ENCODE measurements around the gene PNPO. TPM values are rescaled to one million over a fixed set of nuclear protein-coding genes. Genes with fewer than 3 reads are reported as not detected.

The PNPO gene
- total RNA-seq, 1 experiment from 2014 or later = 12.3 TPM

GRCh38 chr17:47973541-47973940, 32.2 kb downstream of the PNPO start:
- Histone ChIP-seq H3K36me3 (ENCODE audit: insufficient read depth, low read length, poor library complexity, severe bottlenecking) (peaks cover 47% of the 10 kb centered on the region), H3K4me3 (ENCODE audit: low read depth, low read length, poor library complexity, severe bottlenecking) (no peak overlapping the region), H3K27ac (ENCODE audit: low read depth, low read length, poor library complexity, severe bottlenecking) (no peak overlapping the region), H3K27me3 (replicated peaks; ENCODE audit: insufficient read depth, low read depth, low read length, poor library complexity) (no peaks in the 10 kb centered on the region), H3K9me3 (ENCODE audit: low read depth, low read length, poor library complexity, severe bottlenecking) (no peaks in the 10 kb centered on the region), H3K4me1 (ENCODE audit: insufficient read depth, low read length, poor library complexity, severe bottlenecking) (peaks cover 8% of the 10 kb centered on the region)
- DNase-seq (ENCODE audit: low spot score) = no peak
- ChIA-PET CTCF (no interaction called here), POLR2A (ENCODE audit: low non-redundant PET) (no interaction called here)
- intact Hi-C loops (cut with micrococcal nuclease; ENCODE audit: unreplicated experiment) = no loop called here
- TF ChIP-seq CTCF (conservative IDR thresholded peaks at IDR 0.05; ENCODE audit: low read depth, low read length) = no peak
- no peak for TF ChIP-seq EZH2 (IDR thresholded peaks at IDR 0.05; ENCODE audit: borderline replicate concordance, low read depth, low read length, poor library complexity, severe bottlenecking)
- BruUV-seq (replicated peaks) = no TSS peak

- CTCF ChIA-PET = no interaction called here
Measured at GRCh38 chr17:47975189-47975822, 33.9 kb downstream of the PNPO start.

GRCh38 chr17:47975823-47976205, 34.4 kb downstream of the PNPO start:
- no TSS peak for BruUV-seq (replicated peaks)
- H3K4me3 ChIP-seq (ENCODE audit: low read depth, low read length, poor library complexity, severe bottlenecking) = no peak overlapping the region
- H3K36me3 ChIP-seq (ENCODE audit: insufficient read depth, low read length, poor library complexity, severe bottlenecking) = peaks cover 69% of the 10 kb centered on the region
- no peaks in the 10 kb centered on the region for H3K27me3 ChIP-seq (replicated peaks; ENCODE audit: insufficient read depth, low read depth, low read length, poor library complexity)
- no peak for DNase-seq (ENCODE audit: low spot score)
- POLR2A ChIA-PET (ENCODE audit: low non-redundant PET) = no interaction called here
- CTCF ChIA-PET = interaction anchor here (0.6 kb wide), 1 partner anchor 21 kb away, joined by 5 read pairs; no protein-coding TSS in a partner anchor
- H3K9me3 ChIP-seq (ENCODE audit: low read depth, low read length, poor library complexity, severe bottlenecking) = no peaks in the 10 kb centered on the region
- intact Hi-C loops (cut with micrococcal nuclease; ENCODE audit: unreplicated experiment) = no loop called here
- H3K27ac ChIP-seq (ENCODE audit: low read depth, low read length, poor library complexity, severe bottlenecking) = no peak overlapping the region
- H3K4me1 ChIP-seq (ENCODE audit: insufficient read depth, low read length, poor library complexity, severe bottlenecking) = peaks cover 5% of the 10 kb centered on the region
- no peak for TF ChIP-seq EZH2 (IDR thresholded peaks at IDR 0.05; ENCODE audit: borderline replicate concordance, low read depth, low read length, poor library complexity, severe bottlenecking)
- no peak for TF ChIP-seq CTCF (conservative IDR thresholded peaks at IDR 0.05; ENCODE audit: low read depth, low read length)

More at GRCh38 chr17:47975189-47975822, 33.9 kb downstream of the PNPO start:
- intact Hi-C loops (cut with micrococcal nuclease; ENCODE audit: unreplicated experiment) = no loop called here
- Histone ChIP-seq H3K27me3 (replicated peaks; ENCODE audit: insufficient read depth, low read depth, low read length, poor library complexity) (no peaks in the 10 kb centered on the region), H3K4me1 (ENCODE audit: insufficient read depth, low read length, poor library complexity, severe bottlenecking) (peaks cover 7% of the 10 kb centered on the region), H3K36me3 (ENCODE audit: insufficient read depth, low read length, poor library complexity, severe bottlenecking) (peaks cover 64% of the 10 kb centered on the region), H3K27ac (ENCODE audit: low read depth, low read length, poor library complexity, severe bottlenecking) (no peak overlapping the region), H3K9me3 (ENCODE audit: low read depth, low read length, poor library complexity, severe bottlenecking) (no peaks in the 10 kb centered on the region), H3K4me3 (ENCODE audit: low read depth, low read length, poor library complexity, severe bottlenecking) (no peak overlapping the region)
- DNase-seq (ENCODE audit: low spot score) = no peak
- no peak for TF ChIP-seq EZH2 (IDR thresholded peaks at IDR 0.05; ENCODE audit: borderline replicate concordance, low read depth, low read length, poor library complexity, severe bottlenecking)
- TF ChIP-seq CTCF (conservative IDR thresholded peaks at IDR 0.05; ENCODE audit: low read depth, low read length) = no peak
- POLR2A ChIA-PET (ENCODE audit: low non-redundant PET) = no interaction called here
- BruUV-seq (replicated peaks) = no TSS peak
